NCI-H1694 (cell line): ENCODE results near the gene PMS1.
"Not testable (repeated sequence)": the region's sequence is repeated elsewhere in the genome, so short reads cannot be mapped to it uniquely, and the experiment has no call there.

ENCODE experiments used
- DNase-seq: peaks from one replicate; lab custom pipeline; 2025; lab: John Stamatoyannopoulos, UW

Gene PMS1

GRCh38 chr2:189818249-189819038 is 34.2 kb downstream of the PMS1 start:
- no peak for DNase-seq

- DNase-seq: no peak
Observed at GRCh38 chr2:189819297-189819704, 35.1 kb downstream of the PMS1 start.

- DNase-seq: no peak
Observed at GRCh38 chr2:189821953-189822748, 37.9 kb downstream of the PMS1 start.

GRCh38 chr2:189824694-189825396 is 40.6 kb downstream of the PMS1 start:
- no peak for DNase-seq

GRCh38 chr2:189826039-189826438 is 41.8 kb downstream of the PMS1 start:
- no peak for DNase-seq

- DNase-seq: no peak
Observed at GRCh38 chr2:189829102-189829833, 45.0 kb downstream of the PMS1 start.

- no peak for DNase-seq
Observed at GRCh38 chr2:189830510-189830909, 46.3 kb downstream of the PMS1 start.

GRCh38 chr2:189834059-189834458 is 49.8 kb downstream of the PMS1 start:
- DNase-seq: no peak

- DNase-seq: not testable (repeated sequence)
Observed at GRCh38 chr2:189834642-189835041, 50.4 kb downstream of the PMS1 start.

- no peak for DNase-seq
Observed at GRCh38 chr2:189835855-189836558, 51.8 kb downstream of the PMS1 start.

- no peak for DNase-seq
Observed at GRCh38 chr2:189836644-189837043, 52.4 kb downstream of the PMS1 start.

GRCh38 chr2:189837326-189837725 is 53.1 kb downstream of the PMS1 start:
- no peak for DNase-seq

GRCh38 chr2:189841019-189841418 is 56.8 kb downstream of the PMS1 start:
- DNase-seq: no peak

- no peak for DNase-seq
Observed at GRCh38 chr2:189848276-189848675, 64.0 kb downstream of the PMS1 start.

GRCh38 chr2:189849550-189849949 is 65.3 kb downstream of the PMS1 start:
- no peak for DNase-seq

GRCh38 chr2:189851174-189851826 is 67.0 kb downstream of the PMS1 start:
- DNase-seq: no peak

GRCh38 chr2:189854187-189854586 is 69.9 kb downstream of the PMS1 start:
- no peak for DNase-seq

- DNase-seq: no peak
Observed at GRCh38 chr2:189854940-189855339, 70.7 kb downstream of the PMS1 start.

- no peak for DNase-seq
Observed at GRCh38 chr2:189858291-189858690, 74.0 kb downstream of the PMS1 start.

- DNase-seq: no peak
Observed at GRCh38 chr2:189860161-189860560, 75.9 kb downstream of the PMS1 start.

- no peak for DNase-seq
Observed at GRCh38 chr2:189862751-189863150, 78.5 kb downstream of the PMS1 start.
